Loucy (cell line): ENCODE data around the gene IDUA.

Experiments used
- CTCF ChIP-seq: fragments of 200-600 bp; sonication (generic); conservative IDR thresholded peaks from 2 replicates; pipeline ENCODE4 v1.5.1; 2014; ENCODE audit warnings: mild to moderate bottlenecking, antibody characterized with exemption, low read length
- EZH2phosphoT487 ChIP-seq: fragments of 200-600 bp; IDR thresholded peaks from 2 replicates; pipeline ENCODE4 v1.6.1; 2018; ENCODE audit warnings: antibody characterized with exemption, mild to moderate bottlenecking, moderate library complexity, borderline replicate concordance

- TF ChIP-seq CTCF (no peak), EZH2phosphoT487 (no peak)
These were observed 55.1 kb downstream of the IDUA start for GRCh38 chr4:1041936-1042330.
